ENCODE results near the gene STRBP.

DNA sequence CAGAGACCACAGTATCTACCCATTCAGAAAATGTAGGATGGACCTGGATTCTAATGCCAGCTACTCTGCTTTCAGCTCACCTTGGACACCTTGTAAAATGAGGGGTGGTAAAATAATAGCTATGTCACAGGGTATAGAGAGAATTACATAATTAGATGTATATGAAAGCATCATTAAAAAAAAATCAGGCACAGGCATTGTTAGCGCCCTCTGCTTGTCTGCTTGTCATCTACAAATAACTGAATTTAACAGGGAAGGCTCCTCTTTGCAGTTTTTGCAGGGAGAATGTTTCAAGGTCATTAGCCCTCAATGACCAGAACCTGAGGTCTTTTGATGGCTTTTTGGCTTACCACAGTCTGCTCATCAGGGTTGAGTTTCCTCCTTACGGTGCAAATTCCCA lies 176.9 kb downstream of the STRBP start:
- no peak for TF ChIP-seq TAF1 (IDR thresholded peaks at IDR 0.05; ENCODE audit: borderline replicate concordance, insufficient read depth, low read length)
- no peak for TF ChIP-seq POLR2AphosphoS5 (IDR thresholded peaks at IDR 0.05; ENCODE audit: low read depth, low read length)
- TF ChIP-seq, protein P1, sequence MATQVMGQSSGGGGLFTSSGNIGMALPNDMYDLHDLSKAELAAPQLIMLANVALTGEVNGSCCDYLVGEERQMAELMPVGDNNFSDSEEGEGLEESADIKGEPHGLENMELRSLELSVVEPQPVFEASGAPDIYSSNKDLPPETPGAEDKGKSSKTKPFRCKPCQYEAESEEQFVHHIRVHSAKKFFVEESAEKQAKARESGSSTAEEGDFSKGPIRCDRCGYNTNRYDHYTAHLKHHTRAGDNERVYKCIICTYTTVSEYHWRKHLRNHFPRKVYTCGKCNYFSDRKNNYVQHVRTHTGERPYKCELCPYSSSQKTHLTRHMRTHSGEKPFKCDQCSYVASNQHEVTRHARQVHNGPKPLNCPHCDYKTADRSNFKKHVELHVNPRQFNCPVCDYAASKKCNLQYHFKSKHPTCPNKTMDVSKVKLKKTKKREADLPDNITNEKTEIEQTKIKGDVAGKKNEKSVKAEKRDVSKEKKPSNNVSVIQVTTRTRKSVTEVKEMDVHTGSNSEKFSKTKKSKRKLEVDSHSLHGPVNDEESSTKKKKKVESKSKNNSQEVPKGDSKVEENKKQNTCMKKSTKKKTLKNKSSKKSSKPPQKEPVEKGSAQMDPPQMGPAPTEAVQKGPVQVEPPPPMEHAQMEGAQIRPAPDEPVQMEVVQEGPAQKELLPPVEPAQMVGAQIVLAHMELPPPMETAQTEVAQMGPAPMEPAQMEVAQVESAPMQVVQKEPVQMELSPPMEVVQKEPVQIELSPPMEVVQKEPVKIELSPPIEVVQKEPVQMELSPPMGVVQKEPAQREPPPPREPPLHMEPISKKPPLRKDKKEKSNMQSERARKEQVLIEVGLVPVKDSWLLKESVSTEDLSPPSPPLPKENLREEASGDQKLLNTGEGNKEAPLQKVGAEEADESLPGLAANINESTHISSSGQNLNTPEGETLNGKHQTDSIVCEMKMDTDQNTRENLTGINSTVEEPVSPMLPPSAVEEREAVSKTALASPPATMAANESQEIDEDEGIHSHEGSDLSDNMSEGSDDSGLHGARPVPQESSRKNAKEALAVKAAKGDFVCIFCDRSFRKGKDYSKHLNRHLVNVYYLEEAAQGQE (IDR thresholded peaks at IDR 0.05; ENCODE audit: insufficient read depth in 1 of 2, low read depth in 2 of 2, low read length in 2 of 2), result no peak
- no peak for TF ChIP-seq SIN3A (IDR thresholded peaks at IDR 0.05; ENCODE audit: borderline replicate concordance, insufficient read depth, low read length)
- no peak for TF ChIP-seq FOXP2 (optimal IDR thresholded peaks at IDR 0.05; ENCODE audit: borderline replicate concordance, extremely low read depth, extremely low read length, insufficient read depth)

Measured in PFSK-1 (cell line).